AG09319 (cell line): ENCODE measurements around the gene SEPTIN8.
A peak's percentile ranks its signal among the peaks of the same experiment; 100 is the strongest.

Experiments used
- DNase-seq: peaks from one replicate; pipeline ENCODE4 v3.0.0-alpha.2; 2010; ENCODE audit warnings: low read depth; ENCODE audit errors: extremely low read depth
- CTCF ChIP-seq: IDR thresholded peaks from 2 replicates; pipeline ENCODE4 v1.5.1; 2011; ENCODE audit warnings: low read depth, mild to moderate bottlenecking, inconsistent platforms, low read length, moderate library complexity

SEPTIN8 gene

GRCh38 chr5:132752581-132753125, 24.4 kb downstream of the SEPTIN8 start:
- no peak for TF ChIP-seq CTCF
- no peak for DNase-seq

DNA sequence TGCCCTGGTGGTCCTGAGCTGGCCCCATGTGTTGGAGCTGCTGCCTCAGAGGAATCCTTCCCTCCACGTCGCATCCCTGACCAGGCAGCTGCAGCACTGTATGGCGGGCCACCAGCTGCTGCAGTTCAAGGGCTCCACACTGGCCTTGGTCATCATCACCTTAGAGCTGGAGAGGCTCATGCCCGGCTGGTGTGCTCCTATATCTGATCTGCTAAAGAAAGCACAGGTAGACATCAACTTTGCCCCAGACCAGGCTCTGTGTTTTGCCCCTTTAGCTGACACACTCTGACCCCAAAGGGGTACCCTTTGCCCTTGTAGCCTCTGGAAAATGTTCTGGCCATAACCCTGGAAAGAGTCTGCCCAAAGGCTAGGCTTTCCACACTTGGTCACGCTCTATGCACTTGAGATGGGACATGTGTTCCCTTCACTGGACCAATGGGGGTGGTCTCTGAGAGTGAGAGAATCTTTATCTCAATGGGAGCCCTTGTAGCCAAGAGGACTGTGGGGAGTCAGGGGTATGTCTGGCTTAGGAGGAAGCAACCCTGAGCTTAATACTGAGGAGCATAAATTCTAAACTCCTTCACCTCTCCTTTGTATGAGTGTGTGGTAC, 25.0 kb downstream of the SEPTIN8 start:
- no peak for TF ChIP-seq CTCF
- no peak for DNase-seq

DNA sequence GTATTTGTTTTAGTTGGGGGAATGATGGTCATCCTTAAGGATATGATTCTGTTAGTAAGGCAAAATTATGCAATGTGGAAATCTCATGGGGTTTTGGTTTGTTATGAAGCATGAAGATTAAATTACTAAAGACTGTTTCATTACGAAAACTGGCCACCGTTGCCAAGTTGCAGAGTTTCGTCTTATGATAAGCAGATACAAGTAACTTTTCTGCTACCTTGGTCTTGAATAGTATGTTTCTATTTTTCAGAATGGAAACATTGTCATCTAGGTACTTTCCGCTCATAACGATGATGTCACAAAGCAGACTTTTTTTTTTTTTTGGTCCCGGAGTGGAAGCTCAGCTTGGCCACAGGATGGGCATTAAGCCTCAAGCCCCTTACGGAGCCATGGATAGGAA, 25.6 kb downstream of the SEPTIN8 start:
- DNase-seq, result peak; percentile 88
- no peak for TF ChIP-seq CTCF

DNA sequence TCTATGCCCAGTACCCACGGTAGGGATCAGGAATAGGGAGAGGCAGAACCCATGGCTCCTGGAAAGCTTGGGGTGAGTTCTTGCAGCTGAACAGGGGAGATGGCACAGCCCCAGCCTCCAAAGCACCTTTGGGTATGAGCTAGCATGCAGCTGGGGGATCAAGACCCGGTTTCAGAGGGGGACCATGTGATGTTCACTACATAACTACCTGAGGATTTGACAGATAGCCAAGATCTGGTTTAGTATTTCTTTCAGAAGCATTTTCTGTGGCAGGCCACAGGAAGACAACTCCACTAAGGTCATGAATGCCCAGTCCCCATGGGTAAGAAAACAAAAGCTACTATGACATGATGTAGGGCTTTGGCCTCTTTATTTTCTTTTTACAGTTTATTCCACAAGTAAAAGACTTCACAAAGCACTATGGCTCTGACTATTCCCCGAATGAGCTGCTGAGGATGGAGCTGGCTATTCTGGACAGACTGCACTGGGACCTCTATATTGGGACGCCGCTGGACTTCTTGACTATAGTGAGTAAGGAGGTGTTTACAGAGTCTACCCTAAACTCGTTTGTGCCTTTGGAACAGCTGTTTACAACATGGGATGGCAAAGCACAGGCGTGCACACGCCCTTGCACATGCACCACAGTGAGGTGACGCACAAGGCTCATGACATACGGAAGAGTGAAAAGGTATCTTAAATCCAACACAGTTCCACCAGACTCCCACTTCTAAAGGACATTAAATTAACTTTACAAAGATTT, 26.4 kb downstream of the SEPTIN8 start:
- no peak for TF ChIP-seq CTCF
- no peak for DNase-seq

- no peak for TF ChIP-seq CTCF
Observed at GRCh38 chr5:132749506-132749905, 27.5 kb downstream of the SEPTIN8 start.

DNA sequence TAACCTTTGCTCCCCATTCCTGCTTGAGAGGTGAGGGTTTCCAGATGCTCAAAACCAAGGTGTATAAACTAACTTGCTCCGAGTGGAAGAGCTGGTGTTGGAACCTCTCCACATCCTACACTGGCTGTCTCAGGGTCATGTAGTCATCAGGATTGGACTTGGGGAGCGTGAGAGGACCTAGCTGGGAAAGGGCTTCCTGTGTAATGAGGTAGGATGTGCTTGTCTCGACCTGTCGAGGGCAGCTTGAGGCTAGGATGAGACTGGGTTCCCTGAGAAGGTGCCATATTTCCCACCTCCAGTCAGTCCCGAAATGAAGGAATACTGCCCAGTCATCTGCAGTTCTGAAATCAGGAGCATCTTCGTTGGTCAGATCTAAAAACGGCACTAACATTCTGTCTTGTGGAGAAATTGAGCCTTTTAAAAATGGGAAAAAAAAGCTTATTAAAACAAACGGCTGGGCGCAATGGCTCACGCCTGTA, 28.5 kb downstream of the SEPTIN8 start:
- DNase-seq, result no peak

More at GRCh38 chr5:132749506-132749905, 27.5 kb downstream of the SEPTIN8 start:
- no peak for DNase-seq

More for the DNA sequence above, 28.5 kb downstream of the SEPTIN8 start:
- TF ChIP-seq CTCF, result no peak
